ENCODE measurements around the gene KAT6B.

Gene KAT6B

DNA sequence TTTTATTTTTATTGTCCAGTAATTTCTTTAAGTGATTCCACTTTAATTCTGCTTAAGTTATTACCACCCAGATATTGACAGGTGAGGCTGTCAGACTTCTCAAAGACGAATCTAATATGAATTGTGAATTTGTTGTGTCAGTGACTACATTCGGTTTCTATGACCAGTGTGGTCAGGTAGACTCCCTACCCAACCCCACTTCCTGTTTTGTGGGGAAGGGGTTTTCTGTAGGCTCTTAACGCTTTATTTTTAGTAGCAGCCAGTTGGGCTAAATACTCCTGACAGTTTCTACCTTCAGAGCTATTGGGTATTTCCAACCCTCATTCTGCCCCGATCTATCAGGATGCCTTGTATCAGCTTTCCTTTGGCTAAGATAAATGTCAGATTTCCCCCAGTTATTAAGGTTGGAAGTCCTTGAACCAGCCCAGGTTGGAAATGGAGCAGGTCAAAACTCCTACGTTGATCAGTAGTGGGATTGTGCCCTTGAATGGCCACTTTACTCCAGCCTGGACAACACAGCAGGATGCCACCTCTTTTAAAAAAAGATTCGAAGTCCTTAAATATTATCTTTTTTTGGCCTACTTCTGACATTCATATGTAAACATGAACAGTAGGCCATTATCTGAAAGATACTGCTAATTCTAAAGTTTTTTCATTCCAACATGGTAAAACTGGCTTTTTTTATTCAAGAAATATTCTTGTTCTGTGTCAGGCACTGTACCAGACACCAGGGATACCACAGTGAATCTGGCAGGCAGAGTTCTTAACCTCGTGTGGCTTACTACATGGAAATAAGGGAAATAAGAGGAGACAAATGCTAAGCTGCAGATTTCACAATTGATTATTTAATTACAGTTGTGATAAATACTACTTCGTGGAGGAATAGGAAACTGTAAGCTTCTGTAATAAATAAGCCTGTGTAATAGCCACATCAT lies 151.8 kb downstream of the KAT6B start:
- peak in 1 of 3 donors; percentile 2 for DNase-seq (ENCODE audit: low read depth in 3 of 3, low spot score in 1 of 3)

GRCh38 chr10:74981831-74982633 lies 155.6 kb downstream of the KAT6B start:
- no peak for DNase-seq (ENCODE audit: low read depth in 3 of 3, low spot score in 1 of 3)

GRCh38 chr10:74982634-74982982 lies 156.2 kb downstream of the KAT6B start:
- DNase-seq (ENCODE audit: low read depth in 3 of 3, low spot score in 1 of 3) = no peak

DNA sequence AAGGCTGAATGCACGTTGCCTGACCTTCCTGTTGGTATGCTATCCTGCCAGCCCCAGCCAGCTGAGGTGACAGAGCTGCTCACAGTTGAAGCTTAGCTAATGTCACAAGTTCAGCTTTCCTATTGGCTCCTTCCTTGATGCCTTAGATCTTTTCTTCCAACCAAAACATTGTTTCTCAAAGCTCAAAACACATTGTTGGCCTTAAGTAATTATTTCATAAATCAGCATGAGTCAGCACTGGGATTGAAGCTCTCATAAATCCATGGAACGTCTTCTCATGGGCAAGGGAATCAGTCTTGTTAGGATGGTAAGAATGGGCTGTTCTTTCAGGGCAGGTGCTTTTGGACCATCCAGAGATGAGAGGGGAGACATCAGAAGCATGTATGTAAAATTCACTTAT lies 157.0 kb downstream of the KAT6B start:
- no peak for DNase-seq (ENCODE audit: low read depth in 3 of 3, low spot score in 1 of 3)

GRCh38 chr10:74987339-74988053 lies 161.1 kb downstream of the KAT6B start:
- no peak for DNase-seq (ENCODE audit: low read depth in 3 of 3, low spot score in 1 of 3)

DNA sequence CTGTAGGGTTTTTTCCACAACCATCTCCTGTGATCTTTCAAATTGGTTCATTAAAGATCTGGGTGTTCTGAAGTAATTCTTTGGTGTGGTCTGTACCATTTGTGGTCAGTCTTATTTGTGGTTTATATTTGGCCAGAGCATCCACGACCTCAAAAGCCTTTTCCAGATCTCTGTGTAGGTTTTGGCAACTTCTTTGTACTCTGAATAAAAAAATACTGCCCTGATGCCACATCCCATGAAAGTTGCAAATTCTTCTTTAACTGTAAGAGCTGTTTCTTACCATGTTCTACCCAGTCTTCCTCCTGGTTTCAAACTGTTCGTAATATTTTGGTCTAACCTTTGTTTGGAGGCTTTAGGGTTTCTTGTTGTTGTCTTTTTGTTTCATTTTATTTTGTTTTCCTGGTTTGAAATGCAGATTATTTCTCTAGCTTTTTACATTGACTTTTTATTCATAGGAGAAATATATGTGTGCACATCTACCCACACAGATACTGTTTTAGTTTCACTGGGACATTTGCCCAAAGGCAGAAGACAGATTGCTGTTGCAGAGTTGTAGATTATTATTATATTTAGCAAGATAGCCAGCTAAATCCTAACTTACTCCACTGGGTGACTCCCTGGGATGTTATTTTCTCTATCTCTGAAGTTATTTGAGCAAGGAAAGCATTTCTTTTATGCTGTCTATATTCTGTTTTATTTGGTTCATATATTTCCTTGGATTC lies 161.8 kb downstream of the KAT6B start:
- DNase-seq (ENCODE audit: low read depth in 3 of 3, low spot score in 1 of 3) = no peak

- no peak for DNase-seq (ENCODE audit: low read depth in 3 of 3, low spot score in 1 of 3)
Observed at GRCh38 chr10:74988832-74989561, 162.6 kb downstream of the KAT6B start.

GRCh38 chr10:74991435-74991834 lies 165.0 kb downstream of the KAT6B start:
- DNase-seq (ENCODE audit: low read depth in 3 of 3, low spot score in 1 of 3) = no peak

DNA sequence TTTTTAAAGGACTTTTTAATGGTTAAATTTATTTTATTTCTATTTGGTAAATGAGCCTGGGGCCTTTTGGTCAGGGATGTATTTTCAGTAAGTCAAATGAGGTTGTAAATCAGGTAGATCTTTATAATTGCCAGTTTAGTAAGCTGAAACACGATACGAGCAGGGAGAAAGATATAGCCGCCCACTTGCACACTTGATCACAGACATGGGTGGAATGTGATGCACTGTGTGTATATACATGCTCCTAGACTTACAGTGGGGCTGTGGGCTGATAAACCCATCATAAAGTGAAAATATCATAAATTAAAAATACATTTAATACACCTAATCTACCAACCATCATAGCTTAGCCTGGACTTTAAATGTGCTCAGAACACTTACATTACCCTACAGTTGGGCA lies 165.7 kb downstream of the KAT6B start:
- DNase-seq (ENCODE audit: low read depth in 3 of 3, low spot score in 1 of 3) = no peak

GRCh38 chr10:74993649-74994048 lies 167.2 kb downstream of the KAT6B start:
- no peak for DNase-seq (ENCODE audit: low read depth in 3 of 3, low spot score in 1 of 3)

- DNase-seq (ENCODE audit: low read depth in 3 of 3, low spot score in 1 of 3) = no peak
Observed at GRCh38 chr10:74994854-74995253, 168.5 kb downstream of the KAT6B start.

GRCh38 chr10:74995806-74996205 lies 169.4 kb downstream of the KAT6B start:
- no peak for DNase-seq (ENCODE audit: low read depth in 3 of 3, low spot score in 1 of 3)

DNA sequence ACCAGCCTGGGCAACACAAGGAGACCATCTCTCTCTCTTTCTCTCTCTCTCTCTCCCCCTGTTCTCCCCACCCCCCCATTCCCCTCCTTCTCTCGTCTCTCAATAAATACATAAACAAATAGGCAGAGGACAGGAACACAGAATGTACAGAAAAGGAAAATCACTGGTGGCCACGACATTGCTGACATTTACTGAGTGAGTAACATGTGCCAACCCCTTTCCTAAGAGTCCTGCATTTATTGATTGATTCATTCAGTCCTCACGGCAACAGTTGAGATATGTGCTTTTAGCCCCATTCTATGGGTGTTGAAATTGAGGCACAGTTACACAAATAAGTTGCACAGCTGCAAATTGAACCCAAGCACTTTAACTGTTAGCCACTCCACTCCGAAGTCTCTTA lies 170.8 kb downstream of the KAT6B start:
- no peak for DNase-seq (ENCODE audit: low read depth in 3 of 3, low spot score in 1 of 3)

GRCh38 chr10:75000748-75001321 lies 174.4 kb downstream of the KAT6B start:
- no peak for DNase-seq (ENCODE audit: low read depth in 3 of 3, low spot score in 1 of 3)

DNA sequence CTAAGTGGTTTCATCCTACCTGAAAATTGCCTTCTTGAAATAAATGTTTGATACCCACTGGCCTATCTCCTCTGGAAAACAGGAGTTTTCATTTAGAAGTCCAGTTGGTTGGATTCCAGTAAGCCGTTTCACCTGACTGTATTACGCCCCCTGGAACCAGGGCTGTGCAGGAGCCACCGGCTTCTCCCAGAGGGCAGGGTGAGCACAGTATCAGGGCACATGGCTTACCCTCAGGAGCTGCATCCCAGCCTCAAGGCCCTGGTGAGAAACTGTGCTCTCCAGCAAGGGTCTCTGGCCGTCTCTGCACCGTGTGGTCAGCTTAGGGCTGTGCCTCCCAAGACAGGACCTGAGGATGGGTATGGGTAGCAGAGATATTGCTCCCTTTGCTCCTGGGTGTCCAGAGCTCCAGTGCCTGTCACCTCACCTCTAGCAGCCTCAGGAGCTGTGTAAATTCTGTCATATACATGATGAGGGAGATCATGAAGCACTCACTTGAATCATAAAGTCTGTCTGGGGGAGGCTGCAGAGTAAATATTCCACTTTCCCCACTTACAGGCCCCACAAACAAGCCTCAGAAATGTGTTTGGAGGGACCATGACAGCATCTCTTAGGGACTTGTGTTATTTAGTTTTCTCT lies 175.4 kb downstream of the KAT6B start:
- no peak for DNase-seq (ENCODE audit: low read depth in 3 of 3, low spot score in 1 of 3)

- no peak for DNase-seq (ENCODE audit: low read depth in 3 of 3, low spot score in 1 of 3)
Observed at GRCh38 chr10:75002351-75002725, 175.9 kb downstream of the KAT6B start.

GRCh38 chr10:75002967-75003594 lies 176.7 kb downstream of the KAT6B start:
- no peak for DNase-seq (ENCODE audit: low read depth in 3 of 3, low spot score in 1 of 3)

DNA sequence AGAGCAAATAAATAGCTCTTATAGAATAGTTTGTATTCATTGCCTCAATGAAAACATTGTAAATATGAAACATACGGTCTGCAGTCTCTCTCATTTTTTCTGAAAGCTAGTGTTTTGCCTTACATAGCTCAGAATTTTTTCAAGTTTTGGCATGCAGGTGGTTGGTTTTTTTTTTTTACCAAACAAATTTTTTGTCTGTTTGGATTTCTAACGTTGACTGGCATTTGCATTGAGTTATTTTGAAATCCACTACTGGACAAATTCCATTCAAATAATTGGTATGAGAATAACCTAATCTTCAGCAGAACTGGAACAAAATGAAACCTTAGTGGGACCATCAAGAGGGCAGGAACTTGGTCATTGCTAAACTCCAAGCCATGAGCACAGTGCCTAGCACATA lies 177.5 kb downstream of the KAT6B start:
- DNase-seq (ENCODE audit: low read depth in 3 of 3, low spot score in 1 of 3) = no peak

- no peak for DNase-seq (ENCODE audit: low read depth in 3 of 3, low spot score in 1 of 3)
Observed at GRCh38 chr10:75007646-75008045, 181.2 kb downstream of the KAT6B start.
